Spleen (tissue), 11 donors: Measurements from ENCODE around the gene PEX14. TPM values are rescaled to one million over a fixed set of nuclear protein-coding genes. Genes with fewer than 3 reads are reported as not detected.

Experiments
- DNase-seq: peaks from one replicate; pipeline ENCODE4 v3.0.0-alpha.2; 2020
- H3K27ac ChIP-seq, 8 donors: fragments of 200-600 bp; sonication (generic) in 7 of 8; 1 replicate in 4 of 8; 2 replicates in 4 of 8; pipeline versions ENCODE4 v1.5.0 to v1.8.0; 2016 to 2021; ENCODE audit warnings: inconsistent platforms in 4 of 8, mild to moderate bottlenecking in 4 of 8, moderate library complexity in 1 of 8
- H3K27me3 ChIP-seq, 7 donors: fragments of 200-600 bp; sonication (generic) in 6 of 7; replicated peaks in 1 of 7; 1 replicate in 4 of 7; 2 replicates in 3 of 7; pipeline versions ENCODE4 v1.5.0 to v1.8.0; 2016 to 2021; ENCODE audit warnings: inconsistent platforms in 3 of 7, mild to moderate bottlenecking in 1 of 7
- H3K36me3 ChIP-seq, 6 donors: fragments of 200-600 bp; sonication (generic) in 5 of 6; 1 replicate in 4 of 6; 2 replicates in 2 of 6; pipeline versions ENCODE4 v1.5.0 to v1.8.0; 2016 to 2021; ENCODE audit warnings: inconsistent platforms in 2 of 6
- H3K4me1 ChIP-seq, 6 donors: fragments of 200-600 bp; sonication (generic) in 5 of 6; 1 replicate in 3 of 6; 2 replicates in 3 of 6; pipeline versions ENCODE4 v1.5.0 to v1.8.0; 2016 to 2021; ENCODE audit warnings: inconsistent platforms in 3 of 6
- H3K4me3 ChIP-seq, 8 donors: fragments of 200-600 bp; sonication (generic) in 7 of 8; 1 replicate in 4 of 8; 2 replicates in 4 of 8; pipeline versions ENCODE4 v1.5.0 to v1.8.0; 2016 to 2021; ENCODE audit warnings: inconsistent platforms in 4 of 8, mild to moderate bottlenecking in 4 of 8, moderate library complexity in 2 of 8
- H3K9me3 ChIP-seq, 8 donors: fragments of 200-600 bp; sonication (generic) in 7 of 8; 1 replicate in 4 of 8; 2 replicates in 4 of 8; pipeline versions ENCODE4 v1.5.0 to v1.8.0; 2016 to 2021; ENCODE audit warnings: inconsistent platforms in 4 of 8
- POLR2A ChIP-seq, 3 donors: fragments of 450-650 bp; IDR thresholded peaks; one replicate each; pipeline ENCODE4 v1.5.1; 2017; ENCODE audit warnings: antibody characterized with exemption in 3 of 3, mild to moderate bottlenecking in 1 of 3
- POLR2AphosphoS5 ChIP-seq, 3 donors: sonication (generic); formaldehyde crosslinking; IDR thresholded peaks; one replicate each; pipeline ENCODE4 v1.5.1; 2017; ENCODE audit warnings: antibody characterized with exemption in 3 of 3
- WGBS, 5 donors: extraction: QIAGEN DNeasy Blood & Tissue Kit in 3 of 5; methylation state at CpG; one replicate each; pipeline versions ENCODE4 v1.1.5 to v1.1.7; 2013 to 2018; 5-methylcytosine and 5-hydroxymethylcytosine counted together
- intact Hi-C: fragments of 100-400 bp; cut with DNase I; formaldehyde crosslinking; loops from one replicate; pipeline ENCODE4 v1.15.0; 2023; ENCODE audit warnings: low total_unique reads
- polyA plus RNA-seq, 3 donors: library from polyadenylated mRNA; stranded (reverse); fragments of 200-250 nt; gene quantifications; one replicate each; pipeline ENCODE4 v1.2.1, GENCODE V29; 2013
- total RNA-seq, 7 donors: library from RNA; depleted of rRNA in 3 of 7; stranded (reverse); fragments of >200 nt in 3 of 7; fragmentation: NEBNext Ultra II Directional in 4 of 7; extraction: Animal tissue kit (Norgen Biotek cat#: 25700) in 4 of 7; gene quantifications; one replicate each; pipeline versions ENCODE4 v1.1.0 to v1.2.1, GENCODE V29; 2016 to 2021
- TF ChIP-seq, protein P1 (sequence below), 11 experiments: fragments of 200-600 bp in 7 of 11; fragments of 450-650 bp in 4 of 11; sonication (generic) in 4 of 11; IDR thresholded peaks in 8 of 11; conservative IDR thresholded peaks in 3 of 11; 1 replicate in 7 of 11; 2 replicates in 4 of 11; pipeline versions ENCODE4 v1.4.0 to v1.8.0; 2016 to 2021; ENCODE audit warnings: antibody characterized with exemption in 11 of 11, inconsistent platforms in 4 of 11, mild to moderate bottlenecking in 1 of 11
- donor health status: healthy with polysubstance abuse.
- donor health status: DM: no; HTN: no; CAD: no; lungs with moderate emphysema.
- donor health status: DM: no; HTN: no; CAD: no.
- donor health status: Bipolar disorder and iron deficiency.
- donor health status: healthy.
- donor health status: DM: no; HTN: no; CAD: no.
- donor health status: DM: yes; HTN: yes; CAD: no.

PEX14 gene
- total and polyA plus RNA-seq, 10 donors: 9.3 to 19.7 (median 12.1) TPM

- H3K36me3 ChIP-seq: no peaks in the 10 kb centered on the region
- 1 to 6% (median 3%) methylated on average over 13 of the region's 13 CpGs for WGBS, 5 donors
Observed at GRCh38 chr1:10475510-10475909, 760 bp downstream of the PEX14 start.

DNA sequence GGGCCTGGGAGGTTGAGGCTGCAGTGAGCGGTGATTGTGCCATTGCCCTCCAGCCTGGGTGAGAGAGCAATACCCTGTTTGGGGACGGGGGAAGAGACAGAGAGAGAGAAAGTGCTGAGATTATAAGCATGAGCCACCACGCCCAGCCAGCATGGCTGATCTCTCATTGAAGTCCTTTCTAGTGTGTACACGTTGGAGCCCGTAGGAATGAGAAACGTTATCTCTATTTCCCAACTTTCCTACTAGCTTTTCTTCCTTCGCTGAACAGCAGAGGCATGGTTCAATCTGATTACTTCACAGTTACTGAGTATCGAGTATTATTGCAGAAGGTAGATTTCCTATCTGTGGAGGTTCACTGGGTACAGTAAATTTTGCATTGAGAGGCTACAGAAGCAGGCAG is 4.5 kb downstream of the PEX14 start:
- peaks cover 16 to 73% (median 27%) of the 10 kb centered on the region in 6 donors for H3K4me1 ChIP-seq
- no peak for DNase-seq
- intact Hi-C loops: loop anchor here (5.0 kb wide), 1 partner anchor 47 kb away; the partner anchor contains the start of gene CENPS
- peaks cover 0 to 6% (median 0%) of the 10 kb centered on the region in 6 donors for H3K36me3 ChIP-seq
- 68 to 82% (median 72%) methylated on average over 8 of the region's 8 CpGs for WGBS, 5 donors
- H3K27ac ChIP-seq: no peak overlapping the region
- H3K4me3 ChIP-seq: no peak overlapping the region
- H3K27me3 ChIP-seq: no peaks in the 10 kb centered on the region
- TF ChIP-seq, protein P1, sequence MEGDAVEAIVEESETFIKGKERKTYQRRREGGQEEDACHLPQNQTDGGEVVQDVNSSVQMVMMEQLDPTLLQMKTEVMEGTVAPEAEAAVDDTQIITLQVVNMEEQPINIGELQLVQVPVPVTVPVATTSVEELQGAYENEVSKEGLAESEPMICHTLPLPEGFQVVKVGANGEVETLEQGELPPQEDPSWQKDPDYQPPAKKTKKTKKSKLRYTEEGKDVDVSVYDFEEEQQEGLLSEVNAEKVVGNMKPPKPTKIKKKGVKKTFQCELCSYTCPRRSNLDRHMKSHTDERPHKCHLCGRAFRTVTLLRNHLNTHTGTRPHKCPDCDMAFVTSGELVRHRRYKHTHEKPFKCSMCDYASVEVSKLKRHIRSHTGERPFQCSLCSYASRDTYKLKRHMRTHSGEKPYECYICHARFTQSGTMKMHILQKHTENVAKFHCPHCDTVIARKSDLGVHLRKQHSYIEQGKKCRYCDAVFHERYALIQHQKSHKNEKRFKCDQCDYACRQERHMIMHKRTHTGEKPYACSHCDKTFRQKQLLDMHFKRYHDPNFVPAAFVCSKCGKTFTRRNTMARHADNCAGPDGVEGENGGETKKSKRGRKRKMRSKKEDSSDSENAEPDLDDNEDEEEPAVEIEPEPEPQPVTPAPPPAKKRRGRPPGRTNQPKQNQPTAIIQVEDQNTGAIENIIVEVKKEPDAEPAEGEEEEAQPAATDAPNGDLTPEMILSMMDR (IDR thresholded peaks at IDR 0.05 in 8 of 11, conservative IDR thresholded peaks at IDR 0.05 in 3 of 11): no peak
- TF ChIP-seq POLR2A (IDR thresholded peaks at IDR 0.05) (no peak), POLR2AphosphoS5 (IDR thresholded peaks at IDR 0.05) (no peak)
- no peaks in the 10 kb centered on the region for H3K9me3 ChIP-seq

More at GRCh38 chr1:10475510-10475909, 760 bp downstream of the PEX14 start:
- H3K27me3 ChIP-seq: no peaks in the 10 kb centered on the region
- intact Hi-C loops: loop anchor here (5.0 kb wide), 1 partner anchor 43 kb away; the partner anchor contains the start of gene CENPS
- H3K4me1 ChIP-seq: peaks cover 28 to 87% (median 51%) of the 10 kb centered on the region in 6 donors
- no peaks in the 10 kb centered on the region for H3K9me3 ChIP-seq
- TF ChIP-seq POLR2A (IDR thresholded peaks at IDR 0.05) (no peak), POLR2AphosphoS5 (IDR thresholded peaks at IDR 0.05) (no peak)
- TF ChIP-seq, protein P1 (IDR thresholded peaks at IDR 0.05 in 8 of 11, conservative IDR thresholded peaks at IDR 0.05 in 3 of 11): no peak
- DNase-seq: no peak
- peak overlapping the region; percentile 85 to 99 (median 94) for H3K4me3 ChIP-seq
- peak overlapping the region; percentile 69 to 94 (median 89) for H3K27ac ChIP-seq

DNA sequence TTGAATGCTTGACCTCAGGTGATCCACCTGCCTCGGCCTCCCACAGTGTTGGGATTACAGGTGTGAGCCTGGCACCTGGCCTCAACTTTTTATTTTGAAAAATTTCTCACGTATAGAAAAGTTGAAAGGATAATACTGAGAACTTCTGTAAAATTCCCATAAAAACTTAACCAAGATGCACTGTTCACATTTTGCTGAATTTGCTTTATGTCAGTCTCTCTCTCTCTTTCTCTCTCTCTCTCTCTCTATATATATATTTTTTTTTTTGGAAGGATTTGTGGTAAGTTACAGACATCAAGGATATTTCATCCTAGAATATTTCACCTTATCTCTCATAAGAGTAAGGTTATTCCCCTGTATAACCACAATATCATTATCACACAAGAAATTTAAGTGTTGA is 5.9 kb downstream of the PEX14 start:
- Histone ChIP-seq H3K4me3 (no peak overlapping the region), H3K9me3 (peaks cover 0 to 2% (median under 1%) of the 10 kb centered on the region in 8 donors), H3K4me1 (peaks cover 11 to 69% (median 21%) of the 10 kb centered on the region in 6 donors), H3K27ac (no peak overlapping the region), H3K36me3 (peaks cover 0 to 6% (median 0%) of the 10 kb centered on the region in 6 donors), H3K27me3 (no peaks in the 10 kb centered on the region)
- intact Hi-C loops: no loop called here
- TF ChIP-seq POLR2A (IDR thresholded peaks at IDR 0.05): no peak
- 88 to 97% (median 90%) methylated on average over 2 of the region's 2 CpGs for WGBS, 5 donors
- DNase-seq: no peak

GRCh38 chr1:10484521-10484920 is 9.8 kb downstream of the PEX14 start:
- WGBS, 5 donors: 53 to 87% (median 73%) methylated on average over 5 to 6 of the region's 6 CpGs

More at GRCh38 chr1:10484521-10484920, 9.8 kb downstream of the PEX14 start:
- intact Hi-C loops: no loop called here
- Histone ChIP-seq H3K27me3 (no peaks in the 10 kb centered on the region), H3K4me1 (peaks cover 0 to 38% (median 5%) of the 10 kb centered on the region in 6 donors), H3K27ac (peak overlapping the region in 2 of 8 donors; percentile 4 to 24), H3K9me3 (peaks cover 0 to 10% (median 8%) of the 10 kb centered on the region in 8 donors), H3K36me3 (peaks cover 0 to 21% (median 0%) of the 10 kb centered on the region in 6 donors), H3K4me3 (no peak overlapping the region)
- DNase-seq: no peak
- TF ChIP-seq POLR2A (IDR thresholded peaks at IDR 0.05) (no peak), POLR2AphosphoS5 (IDR thresholded peaks at IDR 0.05) (no peak)
- TF ChIP-seq, protein P1 (IDR thresholded peaks at IDR 0.05 in 8 of 11, conservative IDR thresholded peaks at IDR 0.05 in 3 of 11): no peak
